ENCODE measurements around the gene SMIM41.

- TF ChIP-seq SIN3A (IDR thresholded peaks at IDR 0.05; ENCODE audit: borderline replicate concordance, insufficient read depth, low read length), result no peak
- TF ChIP-seq TAF1 (IDR thresholded peaks at IDR 0.05; ENCODE audit: borderline replicate concordance, insufficient read depth, low read length), result no peak
- no peak for TF ChIP-seq POLR2AphosphoS5 (IDR thresholded peaks at IDR 0.05; ENCODE audit: low read depth, low read length)
- no peak for TF ChIP-seq REST (IDR thresholded peaks at IDR 0.05; ENCODE audit: insufficient read depth in 1 of 2, low read depth in 2 of 2, low read length in 2 of 2)
Observed at GRCh38 chr12:52123487-52124186, 44.1 kb downstream of the SMIM41 start.

Data from PFSK-1 (cell line).